ENCODE data around the gene FMO3.

Gene FMO3

GRCh38 chr1:171090604-171091003, at the start of gene FMO3:
TSS of gene FMO3 (plus strand) at chr1:171090905. CDS start at chr1:171092659, 1,754 bp downstream.
- DNase-seq (ENCODE audit: low read depth), result no peak

DNA sequence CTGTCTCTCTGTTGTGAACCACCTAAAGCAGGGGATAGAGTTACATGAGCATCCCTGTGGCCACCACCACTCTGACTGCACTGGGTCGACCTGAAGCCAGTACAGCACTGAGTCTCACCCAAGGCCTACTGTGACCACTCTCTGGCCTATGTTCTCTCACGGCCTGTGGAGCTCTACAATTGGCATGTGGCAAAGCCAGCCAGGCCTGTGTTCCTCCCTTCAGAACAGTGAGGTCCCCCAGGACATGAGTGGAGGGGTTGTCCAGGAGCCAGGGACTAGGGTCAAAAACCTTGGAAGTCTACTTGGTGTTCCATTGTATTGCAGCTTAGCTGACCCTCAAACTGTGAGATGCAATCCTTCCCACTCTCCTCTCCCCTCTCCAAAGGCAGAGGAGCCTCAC, 42.7 kb upstream of the FMO3 start:
- no peak for DNase-seq (ENCODE audit: low read depth)

DNA sequence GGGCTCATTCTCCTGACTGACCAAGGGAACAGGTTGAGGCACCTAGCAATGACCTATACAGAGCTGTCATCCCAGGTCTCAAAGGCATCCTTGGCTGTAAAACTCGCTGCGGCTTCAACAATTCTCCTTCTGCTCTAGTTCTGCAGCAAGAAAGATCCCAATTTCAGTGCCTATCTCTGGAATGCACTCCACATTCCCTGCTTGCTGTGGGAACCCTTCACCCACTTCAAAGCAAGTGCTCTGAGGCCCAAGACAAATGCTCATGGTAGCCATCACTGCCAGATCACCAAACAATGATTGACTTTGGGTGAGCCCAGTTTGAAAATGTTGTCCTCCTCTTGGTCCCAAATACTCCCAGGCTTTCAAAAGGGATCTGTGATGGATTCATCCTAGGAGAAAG, 37.7 kb upstream of the FMO3 start:
- no peak for DNase-seq (ENCODE audit: low read depth)

DNA sequence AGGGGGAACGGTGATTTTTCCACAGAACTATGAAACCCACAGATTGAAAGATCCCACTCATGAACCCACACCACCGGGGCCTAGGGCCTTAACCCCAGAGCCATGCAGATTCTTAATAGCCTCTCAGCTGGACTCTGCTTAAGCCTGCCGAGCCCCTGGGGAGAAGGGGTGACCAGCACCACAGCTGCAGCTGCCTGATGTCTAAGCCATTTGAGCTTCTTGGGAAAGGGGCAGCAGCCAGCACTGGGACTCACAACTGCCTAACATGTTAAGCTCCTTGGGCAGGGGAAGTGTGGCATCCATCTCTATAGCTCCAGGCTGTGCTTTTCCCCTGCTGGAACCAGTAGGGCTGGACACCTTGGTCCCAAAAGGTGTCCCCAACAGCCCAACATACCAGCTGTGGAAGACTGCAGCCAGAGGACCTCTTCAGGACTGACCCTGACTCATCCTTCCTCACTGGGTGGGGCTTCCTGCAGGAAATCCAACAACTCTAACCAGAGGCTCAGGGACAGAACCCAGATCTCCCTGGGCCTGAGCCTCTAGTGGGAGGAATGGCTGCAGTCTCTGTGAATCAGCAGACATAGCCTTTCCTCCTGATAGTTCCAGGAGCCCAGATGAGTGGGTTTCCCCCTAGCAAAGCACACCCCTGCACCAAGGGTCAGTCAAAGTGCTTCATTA, 34.6 kb upstream of the FMO3 start:
- DNase-seq (ENCODE audit: low read depth), result peak; percentile 25

DNA sequence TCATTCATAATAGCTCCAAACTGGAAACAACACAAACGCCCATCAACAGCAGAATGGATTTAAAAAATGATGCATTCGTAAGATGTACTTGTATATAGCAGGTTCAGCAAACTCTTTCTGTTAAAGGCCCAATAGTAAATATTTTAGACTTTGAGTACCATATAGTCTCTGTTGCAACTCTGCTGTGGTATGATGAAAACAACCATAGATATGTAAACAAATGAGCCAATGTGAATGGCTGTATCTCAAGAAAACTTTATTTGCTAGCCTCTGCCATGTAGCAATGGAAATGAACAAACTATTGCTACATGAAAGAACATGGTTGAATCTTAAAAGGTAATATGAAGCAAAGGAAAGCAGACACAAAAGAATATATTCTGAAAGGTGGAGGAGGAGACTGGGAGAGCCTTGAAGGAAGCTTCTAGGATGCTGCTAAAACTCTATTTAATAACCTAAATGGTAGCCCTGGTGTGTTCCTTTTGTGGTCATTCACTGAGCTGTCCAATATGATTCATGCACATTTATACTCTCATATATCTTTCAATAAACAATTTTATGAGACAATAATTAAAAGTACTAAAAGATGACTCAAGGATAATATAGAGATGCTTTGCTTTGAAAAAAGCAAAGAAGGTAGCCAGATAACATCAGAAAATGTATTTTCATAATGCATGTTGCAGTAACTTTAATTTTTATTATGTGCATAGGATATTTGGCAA, 29.1 kb upstream of the FMO3 start:
- DNase-seq (ENCODE audit: low read depth), result peak; percentile 3

- no peak for DNase-seq (ENCODE audit: low read depth)
Observed at GRCh38 chr1:171062902-171063301, 27.8 kb upstream of the FMO3 start.

DNA sequence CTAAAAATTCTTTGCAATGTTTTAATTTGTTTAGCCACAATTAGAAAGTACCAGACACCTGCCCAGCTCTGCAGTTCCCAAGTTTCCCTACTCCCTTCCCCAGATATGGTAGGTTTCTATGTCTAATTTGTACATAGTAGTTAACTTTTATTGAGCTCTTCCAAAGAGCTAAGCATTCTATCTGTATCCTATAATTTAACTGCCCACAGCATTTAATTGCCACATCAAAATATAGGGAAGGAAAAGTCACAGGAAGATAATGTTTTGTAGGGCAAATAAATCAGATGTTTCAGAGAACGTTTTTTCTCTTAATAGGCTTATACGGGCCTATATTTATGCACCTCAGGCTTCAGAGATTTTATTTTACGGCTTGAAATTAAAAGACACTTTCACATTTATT, 15.7 kb upstream of the FMO3 start:
- no peak for DNase-seq (ENCODE audit: low read depth)

DNA sequence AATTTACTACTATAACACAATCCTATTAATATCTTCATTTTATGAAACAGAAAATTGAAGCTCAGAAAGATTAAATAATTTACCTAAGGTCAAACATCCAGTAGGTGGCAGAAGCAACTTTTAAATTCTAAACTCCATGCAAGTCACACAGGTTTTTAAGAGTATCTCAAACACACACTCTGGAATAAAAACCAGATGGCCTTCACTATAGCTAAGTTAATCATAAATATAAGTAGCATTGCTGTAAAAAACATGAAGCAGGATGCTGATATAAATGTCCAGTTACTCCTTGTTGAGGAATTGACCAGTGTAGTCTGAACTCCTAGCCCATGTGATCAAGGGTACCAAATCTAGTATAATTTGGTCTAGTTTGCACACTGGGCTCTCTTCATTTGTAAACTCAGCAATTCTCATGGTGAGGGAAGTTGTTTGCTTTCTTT, 9.4 kb upstream of the FMO3 start:
- DNase-seq (ENCODE audit: low read depth), result peak; percentile 65

GRCh38 chr1:171081763-171082201, 8.9 kb upstream of the FMO3 start:
- DNase-seq (ENCODE audit: low read depth), result no peak

GRCh38 chr1:171082606-171083005, 8.1 kb upstream of the FMO3 start:
- DNase-seq (ENCODE audit: low read depth), result no peak

DNA sequence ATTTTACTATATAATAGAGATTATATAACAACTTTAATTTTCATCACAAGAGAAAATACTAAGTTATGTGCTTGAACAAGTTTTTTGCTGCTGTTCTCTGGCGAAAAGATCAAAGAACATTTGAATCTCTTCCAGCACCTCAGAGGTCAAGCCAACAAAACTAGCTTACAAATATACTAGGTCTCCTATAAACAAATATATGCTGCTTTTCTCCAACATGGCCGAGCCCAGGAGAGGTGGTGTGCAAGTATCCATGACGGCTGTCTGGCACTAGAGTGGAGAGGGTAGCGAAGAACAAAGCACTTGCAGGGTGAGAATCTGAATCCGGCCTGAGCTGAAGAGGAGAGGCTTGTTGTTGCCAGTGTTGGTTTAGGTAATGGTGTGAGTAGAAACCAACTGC, 7.5 kb upstream of the FMO3 start:
- no peak for DNase-seq (ENCODE audit: low read depth)

GRCh38 chr1:171084091-171084490, 6.6 kb upstream of the FMO3 start:
- no peak for DNase-seq (ENCODE audit: low read depth)

DNA sequence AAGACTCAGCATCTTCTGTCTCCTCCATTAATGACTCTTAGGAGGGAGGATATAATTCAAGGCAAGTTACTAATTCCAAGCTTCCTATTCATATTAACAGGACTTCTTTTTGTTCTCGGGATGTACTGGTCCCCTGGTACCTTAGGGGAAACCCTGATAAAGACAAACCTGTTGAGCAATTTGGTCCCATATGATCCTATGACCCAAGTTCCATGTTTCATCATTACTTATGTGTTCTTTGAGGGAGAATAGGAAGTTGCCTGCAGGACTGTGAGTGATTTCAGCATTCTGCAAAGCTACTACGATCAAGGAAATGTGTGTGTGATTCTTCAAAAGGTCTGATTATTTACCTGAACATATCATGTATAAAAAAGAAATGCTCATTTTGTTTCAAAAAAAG, 5.8 kb upstream of the FMO3 start:
- no peak for DNase-seq (ENCODE audit: low read depth)

- DNase-seq (ENCODE audit: low read depth), result no peak
Observed at GRCh38 chr1:171087896-171088295, 2.8 kb upstream of the FMO3 start.

GRCh38 chr1:171103862-171104261, 13.2 kb downstream of the FMO3 start:
- DNase-seq (ENCODE audit: low read depth), result no peak

DNA sequence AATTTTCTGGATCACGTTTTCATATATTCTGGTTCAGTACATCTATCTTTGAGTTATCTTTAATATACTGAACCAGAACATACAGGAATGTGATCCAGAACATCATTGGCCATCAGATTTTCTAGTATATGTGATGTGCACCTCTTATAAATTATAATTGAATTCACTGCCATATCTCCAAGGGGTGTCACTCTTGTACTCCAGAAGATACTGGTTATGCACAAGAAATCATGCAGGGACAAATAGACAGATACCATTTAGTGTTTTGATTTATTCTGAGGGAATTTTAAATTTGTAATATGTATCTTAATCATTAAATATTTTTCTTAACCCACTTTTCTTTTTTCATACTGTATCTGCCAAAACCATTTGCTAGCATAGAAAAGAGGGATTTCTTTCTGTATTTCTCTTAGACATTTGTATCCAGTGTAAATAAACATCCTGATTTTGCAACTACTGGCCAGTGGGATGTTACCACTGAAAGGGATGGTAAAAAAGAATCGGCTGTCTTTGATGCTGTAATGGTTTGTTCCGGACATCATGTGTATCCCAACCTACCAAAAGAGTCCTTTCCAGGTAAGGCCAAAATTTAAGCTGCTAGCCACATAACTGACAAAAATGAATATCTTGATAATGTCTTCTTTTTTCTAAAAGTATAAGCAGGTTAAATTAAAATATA, 16.7 kb downstream of the FMO3 start:
- DNase-seq (ENCODE audit: low read depth), result no peak

GRCh38 chr1:171107969-171108368, 17.3 kb downstream of the FMO3 start:
- no peak for DNase-seq (ENCODE audit: low read depth)

- no peak for DNase-seq (ENCODE audit: low read depth)
Observed at GRCh38 chr1:171109966-171110365, 19.3 kb downstream of the FMO3 start.

DNA sequence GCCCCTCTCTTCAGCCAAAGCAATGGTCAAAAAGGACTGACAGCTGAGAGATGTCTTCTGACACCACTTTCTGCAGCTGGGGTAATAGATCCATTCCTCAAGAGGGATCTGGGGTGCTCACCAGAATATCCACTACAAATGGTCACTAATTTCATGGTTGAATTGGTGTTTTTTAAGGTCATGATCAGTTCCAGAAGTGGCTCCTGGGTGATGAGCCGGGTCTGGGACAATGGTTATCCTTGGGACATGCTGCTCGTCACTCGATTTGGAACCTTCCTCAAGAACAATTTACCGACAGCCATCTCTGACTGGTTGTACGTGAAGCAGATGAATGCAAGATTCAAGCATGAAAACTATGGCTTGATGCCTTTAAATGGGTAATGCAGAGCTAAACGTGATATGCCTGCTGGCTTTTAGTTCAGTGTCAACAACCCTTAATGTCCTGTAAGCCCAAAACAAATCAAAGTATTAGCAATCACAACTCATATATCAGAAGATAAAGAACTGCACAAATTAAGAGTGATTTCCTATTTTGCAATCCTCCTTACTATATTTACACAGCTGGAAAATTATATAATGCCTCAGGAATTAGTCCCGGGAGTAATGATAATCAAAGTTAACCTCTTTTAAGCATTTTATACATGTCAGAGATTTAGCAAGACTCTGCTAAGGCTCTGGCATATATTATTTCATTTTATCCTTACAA, 20.1 kb downstream of the FMO3 start:
- peak; percentile 76 for DNase-seq (ENCODE audit: low read depth)

DNA sequence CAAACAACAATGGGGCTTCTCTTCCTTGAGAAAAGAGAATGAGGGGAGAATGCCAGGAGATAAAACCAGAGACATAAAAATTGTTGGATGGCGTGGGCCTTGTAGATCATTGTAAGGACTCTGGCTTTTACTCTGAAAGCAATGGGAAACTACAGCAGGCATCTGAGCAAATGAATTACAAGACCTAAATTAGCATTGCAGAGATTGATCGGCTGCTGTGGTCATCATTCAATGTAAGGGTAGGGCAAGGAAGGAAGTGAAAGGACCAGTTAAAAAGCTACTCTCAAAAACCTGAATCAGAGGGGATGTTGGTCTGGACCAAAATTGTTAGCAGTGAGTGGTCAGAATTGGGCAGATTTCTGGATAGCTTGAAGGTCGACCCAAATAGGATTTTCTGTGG, 21.4 kb downstream of the FMO3 start:
- no peak for DNase-seq (ENCODE audit: low read depth)

- DNase-seq (ENCODE audit: low read depth), result peak; percentile 61
Observed at GRCh38 chr1:171113382-171113781, 22.7 kb downstream of the FMO3 start.

- no peak for DNase-seq (ENCODE audit: low read depth)
Observed at GRCh38 chr1:171115280-171115897, 24.7 kb downstream of the FMO3 start.

Data from EH (cell line).